ENCODE measurements around the gene MUSTN1. TPM values are rescaled to one million over a fixed set of nuclear protein-coding genes. Genes with fewer than 3 reads are reported as not detected.

MUSTN1 gene
- total and polyA plus RNA-seq, 2 experiments from 2014 or later = 0.27 to 1.8 TPM

DNA sequence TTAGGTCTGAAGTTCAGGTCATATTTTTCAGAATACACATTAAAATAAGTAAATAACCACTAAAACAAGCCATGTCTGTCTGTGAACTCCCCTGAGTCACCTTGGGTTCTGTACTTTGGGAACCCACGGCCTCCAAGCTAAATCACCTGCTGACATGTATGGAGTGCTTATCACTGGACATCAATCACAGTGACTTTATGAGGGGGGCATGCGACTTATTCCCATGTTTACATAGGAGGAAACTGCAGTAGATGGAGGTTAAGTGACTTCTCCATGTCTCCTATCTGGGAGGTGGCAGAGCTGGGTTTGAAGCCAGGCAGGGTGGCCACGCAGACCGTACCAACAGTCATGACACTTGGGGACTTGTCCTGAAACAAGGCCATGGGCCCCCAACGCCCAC lies 12.5 kb downstream of the MUSTN1 start:
- Histone ChIP-seq H3K9me3 (ENCODE audit: low read depth) (no peaks in the 10 kb centered on the region), H3K36me3 (replicated peaks; ENCODE audit: insufficient read depth, low read depth) (no peaks in the 10 kb centered on the region), H3K4me1 (ENCODE audit: insufficient read depth) (no peaks in the 10 kb centered on the region), H3K79me2 (no peaks in the 10 kb centered on the region), H3K4me2 (no peak overlapping the region), H4K20me1 (ENCODE audit: insufficient read depth, poor library complexity, severe bottlenecking) (no peaks in the 10 kb centered on the region), H3K27me3 (no peaks in the 10 kb centered on the region), H2AFZ (no peak overlapping the region), H3K4me3 (no peak overlapping the region), H3K9me2 (replicated peaks; ENCODE audit: insufficient read depth) (no peaks in the 10 kb centered on the region), H3K27ac (no peak overlapping the region)
- TF ChIP-seq EZH2 (IDR thresholded peaks at IDR 0.05; ENCODE audit: borderline replicate concordance) (no peak), EZH2phosphoT487 (IDR thresholded peaks at IDR 0.05; ENCODE audit: low read depth, severe bottlenecking, unreplicated experiment) (no peak)
- TF ChIP-seq, protein P1, sequence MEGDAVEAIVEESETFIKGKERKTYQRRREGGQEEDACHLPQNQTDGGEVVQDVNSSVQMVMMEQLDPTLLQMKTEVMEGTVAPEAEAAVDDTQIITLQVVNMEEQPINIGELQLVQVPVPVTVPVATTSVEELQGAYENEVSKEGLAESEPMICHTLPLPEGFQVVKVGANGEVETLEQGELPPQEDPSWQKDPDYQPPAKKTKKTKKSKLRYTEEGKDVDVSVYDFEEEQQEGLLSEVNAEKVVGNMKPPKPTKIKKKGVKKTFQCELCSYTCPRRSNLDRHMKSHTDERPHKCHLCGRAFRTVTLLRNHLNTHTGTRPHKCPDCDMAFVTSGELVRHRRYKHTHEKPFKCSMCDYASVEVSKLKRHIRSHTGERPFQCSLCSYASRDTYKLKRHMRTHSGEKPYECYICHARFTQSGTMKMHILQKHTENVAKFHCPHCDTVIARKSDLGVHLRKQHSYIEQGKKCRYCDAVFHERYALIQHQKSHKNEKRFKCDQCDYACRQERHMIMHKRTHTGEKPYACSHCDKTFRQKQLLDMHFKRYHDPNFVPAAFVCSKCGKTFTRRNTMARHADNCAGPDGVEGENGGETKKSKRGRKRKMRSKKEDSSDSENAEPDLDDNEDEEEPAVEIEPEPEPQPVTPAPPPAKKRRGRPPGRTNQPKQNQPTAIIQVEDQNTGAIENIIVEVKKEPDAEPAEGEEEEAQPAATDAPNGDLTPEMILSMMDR (IDR thresholded peaks at IDR 0.05; ENCODE audit: poor library complexity) = no peak
- DNase-seq (ENCODE audit: low spot score) = no peak
- WGBS (ENCODE audit: low lambda C conversion rate, missing lambda C conversion rate) = 74% methylated on average over 5 of the region's 5 CpGs

DNA sequence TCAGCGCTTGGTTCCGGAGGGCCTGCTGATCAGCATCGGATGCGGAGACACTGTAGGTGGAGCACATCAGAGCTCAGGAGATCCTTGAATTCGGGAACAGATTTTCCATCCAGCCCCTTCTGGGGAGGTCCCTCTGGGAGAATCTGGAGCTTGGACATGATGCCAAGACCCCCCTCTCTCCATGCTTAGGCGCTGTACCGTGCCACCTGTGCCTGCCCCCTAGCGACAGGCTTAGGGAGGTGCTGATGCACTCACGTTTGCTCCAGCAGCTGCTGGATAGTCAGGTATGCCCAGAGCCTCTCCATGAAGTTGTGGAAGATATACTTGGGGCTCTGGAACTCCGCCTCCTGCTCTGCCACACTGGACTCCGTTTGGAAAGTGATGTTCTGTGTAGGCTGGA lies 14.1 kb downstream of the MUSTN1 start:
- TF ChIP-seq, protein P1 (IDR thresholded peaks at IDR 0.05; ENCODE audit: poor library complexity) = peak; percentile 42
- no peak for TF ChIP-seq EZH2phosphoT487 (IDR thresholded peaks at IDR 0.05; ENCODE audit: low read depth, severe bottlenecking, unreplicated experiment)
- no peak for TF ChIP-seq EZH2 (IDR thresholded peaks at IDR 0.05; ENCODE audit: borderline replicate concordance)
- H2AFZ ChIP-seq = no peak overlapping the region
- H4K20me1 ChIP-seq (ENCODE audit: insufficient read depth, poor library complexity, severe bottlenecking) = no peaks in the 10 kb centered on the region
- WGBS (ENCODE audit: low lambda C conversion rate, missing lambda C conversion rate) = 60% methylated on average over 11 of the region's 11 CpGs
- no peaks in the 10 kb centered on the region for H3K9me3 ChIP-seq (ENCODE audit: low read depth)
- H3K27ac ChIP-seq = no peak overlapping the region
- H3K4me1 ChIP-seq (ENCODE audit: insufficient read depth) = no peaks in the 10 kb centered on the region
- H3K4me3 ChIP-seq = no peak overlapping the region
- no peaks in the 10 kb centered on the region for H3K9me2 ChIP-seq (replicated peaks; ENCODE audit: insufficient read depth)
- H3K36me3 ChIP-seq (replicated peaks; ENCODE audit: insufficient read depth, low read depth) = no peaks in the 10 kb centered on the region
- H3K27me3 ChIP-seq = no peaks in the 10 kb centered on the region
- no peaks in the 10 kb centered on the region for H3K79me2 ChIP-seq
- H3K4me2 ChIP-seq = no peak overlapping the region
- peak; percentile 51 for DNase-seq (ENCODE audit: low spot score)

DNA sequence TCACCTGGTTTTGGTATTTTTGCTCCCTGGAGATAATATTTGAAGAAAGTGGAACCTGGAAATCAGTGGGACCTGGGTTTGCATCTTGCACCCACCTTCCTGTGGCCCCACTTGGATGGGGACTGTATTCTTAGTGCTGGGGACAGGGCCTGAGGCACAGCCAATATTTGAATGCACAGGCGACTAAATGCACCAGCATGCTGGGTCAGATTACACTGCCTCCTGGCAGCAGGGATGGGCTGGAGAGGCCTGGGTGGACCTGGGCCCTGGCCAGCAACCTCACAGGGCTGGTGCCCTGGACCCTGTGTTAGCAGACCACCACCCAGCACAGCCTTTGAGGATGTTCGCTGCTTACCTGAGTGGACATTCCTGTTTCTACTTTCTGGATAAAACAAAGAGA lies 14.9 kb downstream of the MUSTN1 start:
- no peak overlapping the region for H3K4me2 ChIP-seq
- H3K4me3 ChIP-seq = no peak overlapping the region
- 80% methylated on average over 2 of the region's 2 CpGs for WGBS (ENCODE audit: low lambda C conversion rate, missing lambda C conversion rate)
- H4K20me1 ChIP-seq (ENCODE audit: insufficient read depth, poor library complexity, severe bottlenecking) = no peaks in the 10 kb centered on the region
- H3K79me2 ChIP-seq = no peaks in the 10 kb centered on the region
- H3K9me2 ChIP-seq (replicated peaks; ENCODE audit: insufficient read depth) = no peaks in the 10 kb centered on the region
- no peaks in the 10 kb centered on the region for H3K36me3 ChIP-seq (replicated peaks; ENCODE audit: insufficient read depth, low read depth)
- no peaks in the 10 kb centered on the region for H3K27me3 ChIP-seq
- DNase-seq (ENCODE audit: low spot score) = no peak
- no peaks in the 10 kb centered on the region for H3K4me1 ChIP-seq (ENCODE audit: insufficient read depth)
- no peak overlapping the region for H3K27ac ChIP-seq
- H2AFZ ChIP-seq = no peak overlapping the region
- TF ChIP-seq, protein P1 (IDR thresholded peaks at IDR 0.05; ENCODE audit: poor library complexity) = no peak
- TF ChIP-seq EZH2 (IDR thresholded peaks at IDR 0.05; ENCODE audit: borderline replicate concordance) (no peak), EZH2phosphoT487 (IDR thresholded peaks at IDR 0.05; ENCODE audit: low read depth, severe bottlenecking, unreplicated experiment) (no peak)
- H3K9me3 ChIP-seq (ENCODE audit: low read depth) = no peaks in the 10 kb centered on the region

DNA sequence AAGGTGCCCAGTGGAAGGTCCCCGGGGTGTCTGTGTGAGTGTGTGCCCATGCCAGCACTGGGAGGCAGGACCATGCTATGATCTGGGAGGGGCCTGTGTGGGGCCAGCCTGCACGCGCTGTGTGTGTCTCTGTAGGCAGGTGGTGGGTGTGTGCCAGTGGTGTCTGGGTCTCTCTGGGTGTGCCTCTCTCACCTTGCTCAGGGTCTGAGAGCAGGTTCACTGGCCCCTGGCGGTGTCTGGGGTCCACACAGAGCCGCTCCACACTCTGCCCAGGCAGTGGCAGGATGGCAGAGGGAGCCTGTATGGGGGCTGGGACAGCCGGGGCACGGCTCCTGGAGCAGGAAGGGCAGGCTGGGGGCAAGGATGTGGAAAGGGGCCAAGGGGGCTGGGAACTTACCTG lies 17.0 kb downstream of the MUSTN1 start:
- Histone ChIP-seq H3K36me3 (replicated peaks; ENCODE audit: insufficient read depth, low read depth) (no peaks in the 10 kb centered on the region), H3K4me1 (ENCODE audit: insufficient read depth) (no peaks in the 10 kb centered on the region), H3K9me2 (replicated peaks; ENCODE audit: insufficient read depth) (no peaks in the 10 kb centered on the region), H4K20me1 (ENCODE audit: insufficient read depth, poor library complexity, severe bottlenecking) (no peaks in the 10 kb centered on the region), H3K9me3 (ENCODE audit: low read depth) (no peaks in the 10 kb centered on the region), H3K4me2 (no peak overlapping the region), H2AFZ (no peak overlapping the region), H3K27ac (no peak overlapping the region), H3K4me3 (no peak overlapping the region), H3K79me2 (no peaks in the 10 kb centered on the region), H3K27me3 (no peaks in the 10 kb centered on the region)
- WGBS (ENCODE audit: low lambda C conversion rate, missing lambda C conversion rate) = 97% methylated on average over 5 of the region's 7 CpGs
- no peak for DNase-seq (ENCODE audit: low spot score)
- TF ChIP-seq EZH2 (IDR thresholded peaks at IDR 0.05; ENCODE audit: borderline replicate concordance) = no peak
- TF ChIP-seq, protein P1 (IDR thresholded peaks at IDR 0.05; ENCODE audit: poor library complexity) = no peak

Measured in hepatocyte (in vitro differentiated cells).